Kidney glomerular epithelial cell (primary cell): ENCODE measurements around the gene DNMT1.
A peak's percentile ranks its signal among the peaks of the same experiment; 100 is the strongest.

Experiments used
- DNase-seq: peaks from one replicate; lab custom pipeline; 2025; lab: John Stamatoyannopoulos, UW

The DNMT1 gene

DNA sequence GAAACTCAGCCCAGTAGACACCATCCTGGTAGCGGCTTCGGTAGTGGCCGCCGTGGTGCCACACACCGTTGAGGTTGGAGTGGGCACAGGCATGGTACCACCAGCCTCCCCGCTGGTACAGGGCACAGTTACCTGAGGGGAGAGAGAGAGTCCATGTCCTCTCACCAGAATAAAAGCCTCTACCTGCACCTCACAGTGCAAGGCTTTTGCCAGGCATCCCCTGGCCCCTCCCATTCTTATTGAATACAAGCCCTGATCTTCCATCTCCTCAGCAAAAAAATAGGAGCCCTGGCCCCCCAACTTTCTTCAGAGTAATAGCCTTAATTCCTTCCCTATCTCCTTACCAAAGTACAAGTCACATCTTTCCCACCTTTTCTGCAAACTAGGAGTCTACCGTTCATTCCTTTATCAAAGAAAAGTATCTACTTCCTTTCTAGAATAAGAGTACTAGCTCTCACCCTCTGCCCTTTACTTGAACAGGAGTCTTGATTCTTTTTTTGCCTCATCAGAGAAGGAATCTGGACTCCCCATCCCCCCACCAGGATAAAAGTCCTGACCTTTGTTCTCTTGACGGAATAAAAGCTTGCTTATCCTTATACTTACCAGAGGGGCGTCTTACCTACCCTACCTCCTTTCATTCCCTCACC is 102.0 kb downstream of the DNMT1 start:
- no peak for DNase-seq

GRCh38 chr19:10091895-10092641 is 102.7 kb downstream of the DNMT1 start:
- no peak for DNase-seq

- DNase-seq = no peak
Observed at GRCh38 chr19:10091370-10091687, 103.4 kb downstream of the DNMT1 start.

DNA sequence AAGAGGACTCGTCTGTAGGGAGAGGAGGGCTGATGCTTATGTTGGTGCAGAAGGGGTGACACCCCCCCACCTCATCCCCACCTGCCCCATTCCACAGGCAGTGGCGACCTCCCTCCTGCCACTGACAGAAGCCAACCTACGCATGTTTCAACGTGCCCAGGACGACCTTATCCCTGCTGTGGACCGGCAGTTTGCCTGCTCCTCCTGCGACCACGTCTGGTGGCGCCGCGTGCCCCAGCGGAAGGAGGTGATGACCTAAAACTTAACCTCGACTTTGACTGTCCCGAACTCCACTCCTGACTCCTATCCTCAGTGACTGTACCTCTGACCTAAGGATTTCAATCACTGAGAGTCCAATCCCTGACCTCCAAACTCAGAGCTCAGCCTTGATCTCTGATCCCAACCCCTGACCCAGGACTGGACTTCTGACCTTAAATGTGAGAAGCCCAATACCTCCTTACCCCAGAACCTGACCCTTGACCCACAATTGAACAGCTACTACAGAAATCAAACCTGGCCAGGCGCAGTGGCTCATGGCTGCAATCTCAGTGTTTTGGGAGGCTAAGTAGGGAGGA is 104.9 kb downstream of the DNMT1 start:
- no peak for DNase-seq

- DNase-seq = no peak
Observed at GRCh38 chr19:10088949-10089554, 105.7 kb downstream of the DNMT1 start.

DNA sequence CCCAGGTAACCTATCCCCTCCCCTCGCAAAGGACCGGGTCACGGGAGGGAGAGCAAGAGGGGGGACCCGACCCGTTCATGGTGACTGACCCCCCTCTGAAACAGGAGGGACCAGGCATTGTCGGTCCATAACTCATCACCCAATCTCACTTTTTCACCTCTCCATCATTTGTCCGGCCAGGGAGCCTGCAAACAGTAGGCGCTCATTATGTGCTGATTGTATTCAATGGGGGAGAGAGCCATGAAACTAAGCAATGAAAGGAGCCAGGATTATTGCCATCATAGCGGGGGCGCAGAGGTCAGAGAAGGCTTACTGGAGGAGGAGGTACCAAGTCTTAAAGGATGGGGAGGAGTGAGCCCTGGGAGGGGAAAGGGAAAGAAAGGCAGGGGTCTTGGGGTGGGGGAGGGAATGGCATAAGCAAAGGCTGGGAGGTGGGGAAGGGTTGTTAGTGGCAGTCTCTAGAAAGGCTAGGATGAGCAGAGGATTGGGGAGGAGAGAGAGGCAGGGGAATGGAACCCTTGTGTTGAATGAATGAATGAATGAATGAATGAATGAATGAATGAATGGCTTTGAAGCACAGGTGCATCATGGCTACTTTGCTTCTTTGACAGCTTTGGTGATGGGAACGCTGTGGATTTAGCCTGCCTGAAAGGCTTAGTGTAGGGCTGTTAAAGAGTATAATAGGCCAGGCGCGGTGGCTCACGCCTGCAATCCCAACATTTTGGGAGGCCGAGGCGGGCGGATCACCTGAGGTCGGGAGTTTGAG is 107.3 kb downstream of the DNMT1 start:
- no peak for DNase-seq

GRCh38 chr19:10086591-10087192 is 108.1 kb downstream of the DNMT1 start:
- DNase-seq = no peak

- DNase-seq = peak; percentile 5
Observed at GRCh38 chr19:10085641-10086590, 108.8 kb downstream of the DNMT1 start, which contains the start of gene SHFL. SHFL (plus strand) TSS chr19:10086317; CDS start chr19:10086428, 111 bp downstream.

- DNase-seq = no peak
Observed at GRCh38 chr19:10084803-10085202, 110.0 kb downstream of the DNMT1 start.

- no peak for DNase-seq
Observed at GRCh38 chr19:10083911-10084310, 110.8 kb downstream of the DNMT1 start.
